K562 (cell line): ENCODE data around the gene AAR2. TPM values are rescaled to one million over a fixed set of nuclear protein-coding genes. Genes with fewer than 3 reads are reported as not detected.

Experiments used
- ATAC-seq: fragments of 200-7000 bp; cut with Tn5 transposase; 3 replicates; pipeline ENCODE4 v1.9.1; 2020; ENCODE audit warnings: moderate library complexity
- BruUV-seq: library from RNA; stranded (reverse); fragments of 400-500 nt; replicated peaks from 2 replicates; lab custom pipeline; 2021; lab: Mats Ljungman, UMichigan
- CTCF ChIA-PET: fragments of 300-600 bp; formaldehyde crosslinking; extraction: SDS; loops from one replicate; lab custom pipeline; 2021; ENCODE audit warnings: low intra/inter-chr PET ratio; lab: Yijun Ruan, JAX
- POLR2A ChIA-PET: fragments of 300-600, 350-650 bp; sonication (Branson Sonifier 250); formaldehyde crosslinking; extraction: SDS; loops from one replicate; lab custom pipeline; 2021; ENCODE audit warnings: antibody characterized with exemption, inconsistent platforms; lab: Yijun Ruan, JAX
- DNase-seq, 4 experiments: peaks; one replicate each; pipeline versions ENCODE4 v3.0.0 to v3.0.0-alpha.2; 2011 to 2018; ENCODE audit warnings: low spot score in 3 of 4, mixed read lengths in 3 of 4; ENCODE audit errors: extremely low read depth in 1 of 4
- FAIRE-seq: peaks from 2 replicates; lab custom pipeline; 2011; peaks lifted over from hg19 to GRCh38; lab: Jason Lieb, UNC
- H2AFZ ChIP-seq: 2 replicates; pipeline ENCODE4 v1.6.0; 2011; ENCODE audit warnings: low read depth, low read length, control low read depth, inconsistent platforms
- H3K27ac ChIP-seq: fragments of 200-600 bp; 3 replicates; pipeline ENCODE4 v1.8.0; 2011; ENCODE audit warnings: low read depth, mild to moderate bottlenecking, control low read depth, inconsistent platforms, low read length, moderate library complexity, mixed read lengths; ENCODE audit errors: extremely low read depth
- H3K27me3 ChIP-seq, 2 experiments: fragments of 300-600 bp in 1 of 2; 2 replicates in 1 of 2; 3 replicates in 1 of 2; pipeline versions ENCODE4 v1.6.0 to v1.8.0; 2011; ENCODE audit warnings: inconsistent platforms in 2 of 2, low read length in 2 of 2, mild to moderate bottlenecking in 1 of 2, mixed read lengths in 1 of 2, moderate library complexity in 1 of 2; ENCODE audit not compliant: control insufficient read depth in 2 of 2, insufficient read depth in 2 of 2
- H3K36me3 ChIP-seq: fragments of 300-600 bp; 3 replicates; pipeline ENCODE4 v1.8.0; 2011; ENCODE audit warnings: mild to moderate bottlenecking, low read length, inconsistent platforms; ENCODE audit not compliant: control insufficient read depth, insufficient read depth
- H3K4me1 ChIP-seq, 2 experiments: fragments of 200-600 bp in 1 of 2; replicated peaks in 1 of 2; 2 replicates in 1 of 2; 3 replicates in 1 of 2; pipeline versions ENCODE4 v1.5.1 to v1.8.0; 2011; ENCODE audit warnings: inconsistent platforms in 2 of 2, low read length in 2 of 2, mild to moderate bottlenecking in 1 of 2, mixed read lengths in 1 of 2, moderate library complexity in 1 of 2; ENCODE audit not compliant: control insufficient read depth in 2 of 2, insufficient read depth in 2 of 2
- H3K4me2 ChIP-seq: 2 replicates; pipeline ENCODE4 v1.6.1; 2011; ENCODE audit warnings: low read length, control low read depth, inconsistent platforms, mixed read lengths; ENCODE audit not compliant: insufficient read depth
- H3K4me3 ChIP-seq: fragments of 200-600 bp; sonication (generic), shearing (Covaris generic); 2 replicates; pipeline ENCODE4 v1.5.1; 2016; ENCODE audit warnings: control low read depth, inconsistent platforms
- H3K79me2 ChIP-seq: fragments of 200-600 bp; 3 replicates; pipeline ENCODE4 v1.8.0; 2011; ENCODE audit warnings: low read length, inconsistent platforms; ENCODE audit not compliant: control insufficient read depth, insufficient read depth
- H3K9ac ChIP-seq, 2 experiments: 2 replicates each; pipeline versions ENCODE4 v1.6.0 to v1.6.1; 2011; ENCODE audit warnings: low read depth in 2 of 2, low read length in 2 of 2, control low read depth in 1 of 2, inconsistent platforms in 1 of 2, mild to moderate bottlenecking in 1 of 2, mixed read lengths in 1 of 2; ENCODE audit not compliant: insufficient read depth in 1 of 2
- H3K9me1 ChIP-seq: one replicate; pipeline ENCODE4 v1.6.0; 2011; ENCODE audit warnings: inconsistent platforms, mild to moderate bottlenecking, low read length, moderate library complexity; ENCODE audit not compliant: control insufficient read depth, insufficient read depth
- H3K9me3 ChIP-seq: replicated peaks from 2 replicates; pipeline ENCODE4 v1.5.1; 2011; ENCODE audit warnings: low read depth, low read length, inconsistent platforms; ENCODE audit not compliant: control insufficient read depth, insufficient read depth
- H4K20me1 ChIP-seq: replicated peaks from 2 replicates; pipeline ENCODE4 v1.6.1; 2011; ENCODE audit warnings: low read length, inconsistent platforms, mixed read lengths; ENCODE audit not compliant: control insufficient read depth, insufficient read depth
- ZC3H11A ChIP-seq: IDR thresholded peaks from 2 replicates; pipeline ENCODE4 v1.6.1; 2012; ENCODE audit warnings: low read depth, low read length, improper control_type of control experiment
- ZFP36 ChIP-seq: fragments of 150-350 bp; IDR thresholded peaks from 2 replicates; pipeline ENCODE4 v1.6.1; 2018; ENCODE audit warnings: low read length, low read depth; ENCODE audit not compliant: partially characterized antibody
- ZNF780A ChIP-seq: fragments of 250-450 bp; sonication (Bioruptor Pico); IDR thresholded peaks from 2 replicates; pipeline ENCODE4 v1.5.0; 2021; ENCODE audit warnings: mild to moderate bottlenecking
- WGBS: fragments of 100-300 bp; shearing (Covaris generic); methylation state at CpG from one replicate; pipeline ENCODE4 v1.1.6; 2016; ENCODE audit warnings: low coverage, mixed read lengths; ENCODE audit not compliant: insufficient coverage; ENCODE audit errors: missing lambda C conversion rate; 5-methylcytosine and 5-hydroxymethylcytosine counted together
- in situ Hi-C: fragments of 300-500 bp; cut with MboI; formaldehyde crosslinking; loops from 4 replicates; pipeline ENCODE4 v1.15.0; 2018; ENCODE audit warnings: inconsistent platforms, mixed read lengths
- intact Hi-C: fragments of 100-400 bp; cut with micrococcal nuclease; formaldehyde crosslinking; loops from 2 replicates; pipeline ENCODE4 v1.14.2; 2022
- polyA plus RNA-seq, 8 experiments: library from polyadenylated mRNA; depleted of rRNA in 4 of 8; stranded (reverse) in 5 of 8; unstranded in 3 of 8; fragments of >200 nt; fragmentation: Nextera tagmentation in 2 of 8; fragmentation: Illumina TruSeq in 1 of 8; extraction: Ambion mirVana in 2 of 8; extraction: Trizol in 1 of 8; gene quantifications; 2 replicates each; pipeline versions ENCODE4 v1.2.1 to v1.2.3, GENCODE V29; 2011 to 2014; ENCODE audit warnings: inconsistent platforms in 1 of 8, missing spikeins in 1 of 8
- total RNA-seq, 7 experiments: library from RNA; depleted of rRNA in 6 of 7; stranded (reverse); fragments of >200 nt in 6 of 7; fragmentation: Illumina TruSeq in 2 of 7; extraction: Trizol in 2 of 7; gene quantifications; 2 replicates each; pipeline versions ENCODE4 v1.2.1 to v1.2.3, GENCODE V29; 2011 to 2021; ENCODE audit warnings: low replicate concordance in 1 of 7
- TF ChIP-seq, protein P1 (sequence below), 2 experiments: fragments of 450-650 bp; formaldehyde crosslinking in 1 of 2; IDR thresholded peaks; 2 replicates each; pipeline versions ENCODE4 v1.4.0 to v1.6.1; 2014 to 2020; ENCODE audit warnings: mild to moderate bottlenecking in 2 of 2, borderline replicate concordance in 1 of 2, low read depth in 1 of 2

Gene AAR2
- total and polyA plus RNA-seq, 9 of the 15 experiments (the other 6 are each of a cell fraction or from before 2014, with no cell fraction given): 6.5 to 36.2 (median 24.7) TPM

DNA sequence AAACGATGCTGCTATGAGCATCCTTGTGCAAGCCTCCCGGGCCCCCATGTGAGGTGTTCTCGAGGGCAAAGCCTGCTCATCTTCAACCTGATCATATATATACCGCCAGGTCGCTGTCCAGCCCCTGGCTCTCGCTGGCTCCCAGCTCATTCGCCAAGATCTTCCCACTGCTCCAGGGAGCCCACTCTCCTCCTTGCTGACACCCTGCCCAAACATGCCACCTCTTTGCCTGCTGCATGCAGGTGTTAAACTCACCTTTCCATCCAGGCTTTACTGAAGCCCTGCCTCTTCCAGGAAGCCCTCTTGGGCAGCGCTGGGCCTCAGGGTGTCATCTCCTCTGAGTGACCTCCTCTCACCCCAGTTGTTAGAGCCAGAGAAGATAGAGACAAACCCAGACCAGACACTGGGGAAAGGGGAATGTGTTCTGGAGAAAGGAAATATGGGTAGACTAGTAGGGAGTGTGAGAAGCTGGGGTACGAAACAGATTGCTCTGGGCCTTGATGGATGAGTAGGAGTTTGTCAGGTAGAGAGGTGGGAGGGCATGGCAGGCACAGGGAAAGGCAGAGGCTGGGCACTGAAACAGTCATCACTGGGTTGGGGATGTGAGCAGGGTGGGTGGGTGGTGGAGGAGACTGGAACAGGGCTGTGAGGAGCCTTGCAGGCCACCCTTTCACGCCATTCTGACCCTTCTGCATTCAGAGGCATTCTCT is 68.7 kb downstream of the AAR2 start:
- CTCF ChIA-PET: no interaction called here
- FAIRE-seq: no peak

More for the DNA sequence above, 68.7 kb downstream of the AAR2 start:
- TF ChIP-seq ZC3H11A (no peak), ZFP36 (peak; percentile 56), ZNF780A (CRISPR knock-in tag) (no peak)
- TF ChIP-seq, protein P1, sequence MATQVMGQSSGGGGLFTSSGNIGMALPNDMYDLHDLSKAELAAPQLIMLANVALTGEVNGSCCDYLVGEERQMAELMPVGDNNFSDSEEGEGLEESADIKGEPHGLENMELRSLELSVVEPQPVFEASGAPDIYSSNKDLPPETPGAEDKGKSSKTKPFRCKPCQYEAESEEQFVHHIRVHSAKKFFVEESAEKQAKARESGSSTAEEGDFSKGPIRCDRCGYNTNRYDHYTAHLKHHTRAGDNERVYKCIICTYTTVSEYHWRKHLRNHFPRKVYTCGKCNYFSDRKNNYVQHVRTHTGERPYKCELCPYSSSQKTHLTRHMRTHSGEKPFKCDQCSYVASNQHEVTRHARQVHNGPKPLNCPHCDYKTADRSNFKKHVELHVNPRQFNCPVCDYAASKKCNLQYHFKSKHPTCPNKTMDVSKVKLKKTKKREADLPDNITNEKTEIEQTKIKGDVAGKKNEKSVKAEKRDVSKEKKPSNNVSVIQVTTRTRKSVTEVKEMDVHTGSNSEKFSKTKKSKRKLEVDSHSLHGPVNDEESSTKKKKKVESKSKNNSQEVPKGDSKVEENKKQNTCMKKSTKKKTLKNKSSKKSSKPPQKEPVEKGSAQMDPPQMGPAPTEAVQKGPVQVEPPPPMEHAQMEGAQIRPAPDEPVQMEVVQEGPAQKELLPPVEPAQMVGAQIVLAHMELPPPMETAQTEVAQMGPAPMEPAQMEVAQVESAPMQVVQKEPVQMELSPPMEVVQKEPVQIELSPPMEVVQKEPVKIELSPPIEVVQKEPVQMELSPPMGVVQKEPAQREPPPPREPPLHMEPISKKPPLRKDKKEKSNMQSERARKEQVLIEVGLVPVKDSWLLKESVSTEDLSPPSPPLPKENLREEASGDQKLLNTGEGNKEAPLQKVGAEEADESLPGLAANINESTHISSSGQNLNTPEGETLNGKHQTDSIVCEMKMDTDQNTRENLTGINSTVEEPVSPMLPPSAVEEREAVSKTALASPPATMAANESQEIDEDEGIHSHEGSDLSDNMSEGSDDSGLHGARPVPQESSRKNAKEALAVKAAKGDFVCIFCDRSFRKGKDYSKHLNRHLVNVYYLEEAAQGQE (IDR thresholded peaks at IDR 0.05; ENCODE audit: borderline replicate concordance): peak; percentile 42
- TF ChIP-seq, protein P1 (CRISPR knock-in tag; IDR thresholded peaks at IDR 0.05; ENCODE audit: low read depth): no peak
- Histone ChIP-seq H3K9me1 (no peaks in the 10 kb centered on the region), H2AFZ (no peak overlapping the region), H3K4me2 (no peak overlapping the region), H4K20me1 (peaks cover 15% of the 10 kb centered on the region), H3K9ac (no peak overlapping the region), H3K27me3 (peaks cover 15 to 65% of the 10 kb centered on the region in 2 experiments; a peak in 4 of 5 replicates), H3K4me3 (no peak overlapping the region), H3K9me3 (no peaks in the 10 kb centered on the region), H3K79me2 (no peaks in the 10 kb centered on the region), H3K27ac (no peak overlapping the region), H3K4me1 (peaks cover 0 to 15% of the 10 kb centered on the region in 2 experiments; a peak in 2 of 5 replicates), H3K36me3 (no peaks in the 10 kb centered on the region)
- ATAC-seq (no peak), DNase-seq (peak in 1 of 4 experiments; percentile 6)
- 1% methylated on average over 10 of the region's 10 CpGs for WGBS
- POLR2A ChIA-PET: interaction anchor here (0.5 to 1.1 kb wide), 2 partner anchors 26 to 207 kb away, joined by 3 read pairs; no protein-coding TSS in a partner anchor
- BruUV-seq: no TSS peak
- in situ Hi-C loops: no loop called here
- intact Hi-C loops: no loop called here
